Prostate gland (tissue), 2 donors: ENCODE results near the gene NR3C1. TPM values are rescaled to one million over a fixed set of nuclear protein-coding genes. Genes with fewer than 3 reads are reported as not detected.

ENCODE experiments used
- DNase-seq: peaks from one replicate; pipeline ENCODE4 v3.0.0-alpha.2; 2019; ENCODE audit warnings: low spot score
- H3K27ac ChIP-seq, 2 donors: fragments of 200-600 bp; sonication (generic); 2 replicates each; pipeline ENCODE4 v1.5.1; 2017 to 2019
- H3K27me3 ChIP-seq: fragments of 200-600 bp; sonication (generic); replicated peaks from 2 replicates; pipeline ENCODE4 v1.5.1; 2019; ENCODE audit not compliant: insufficient read depth
- H3K36me3 ChIP-seq, 2 donors: fragments of 200-600 bp; sonication (generic); 1 replicate in 1 of 2; 2 replicates in 1 of 2; pipeline versions ENCODE4 v1.5.1 to v1.8.1; 2017 to 2019
- H3K4me1 ChIP-seq: fragments of 200-600 bp; sonication (generic); replicated peaks from 2 replicates; pipeline ENCODE4 v1.5.1; 2019
- H3K4me3 ChIP-seq, 2 donors: fragments of 200-600 bp; sonication (generic); 2 replicates each; pipeline ENCODE4 v1.5.1; 2017 to 2019
- H3K9me3 ChIP-seq: fragments of 200-600 bp; sonication (generic); 2 replicates; pipeline ENCODE4 v1.5.1; 2017
- POLR2A ChIP-seq: fragments of 450-650 bp; IDR thresholded peaks from one replicate; pipeline ENCODE4 v1.6.1; 2016; ENCODE audit warnings: antibody characterized with exemption, mild to moderate bottlenecking
- POLR2AphosphoS5 ChIP-seq: sonication (generic); formaldehyde crosslinking; IDR thresholded peaks from one replicate; pipeline ENCODE4 v1.6.1; 2017; ENCODE audit warnings: antibody characterized with exemption
- WGBS: methylation state at CpG from one replicate; pipeline ENCODE4 v1.1.5; 2018; 5-methylcytosine and 5-hydroxymethylcytosine counted together
- intact Hi-C: fragments of 100-400 bp; cut with DNase I; formaldehyde crosslinking; loops from one replicate; pipeline ENCODE4 v1.14.2; 2022
- total RNA-seq, 2 donors: library from RNA; depleted of rRNA; stranded (reverse); fragments of >200 nt; gene quantifications; one replicate each; pipeline ENCODE4 v1.1.0, GENCODE V29; 2016
- TF ChIP-seq, protein P1 (sequence below), 4 experiments: fragments of 200-600 bp in 2 of 4; fragments of 450-650 bp in 2 of 4; sonication (generic) in 2 of 4; IDR thresholded peaks; 1 replicate in 3 of 4; 2 replicates in 1 of 4; pipeline ENCODE4 v1.5.1; 2016 to 2019; ENCODE audit warnings: antibody characterized with exemption in 4 of 4, mild to moderate bottlenecking in 2 of 4, moderate library complexity in 2 of 4

NR3C1 gene
- total RNA-seq, 2 donors from 2014 or later: 42.4 to 55.5 TPM

DNA sequence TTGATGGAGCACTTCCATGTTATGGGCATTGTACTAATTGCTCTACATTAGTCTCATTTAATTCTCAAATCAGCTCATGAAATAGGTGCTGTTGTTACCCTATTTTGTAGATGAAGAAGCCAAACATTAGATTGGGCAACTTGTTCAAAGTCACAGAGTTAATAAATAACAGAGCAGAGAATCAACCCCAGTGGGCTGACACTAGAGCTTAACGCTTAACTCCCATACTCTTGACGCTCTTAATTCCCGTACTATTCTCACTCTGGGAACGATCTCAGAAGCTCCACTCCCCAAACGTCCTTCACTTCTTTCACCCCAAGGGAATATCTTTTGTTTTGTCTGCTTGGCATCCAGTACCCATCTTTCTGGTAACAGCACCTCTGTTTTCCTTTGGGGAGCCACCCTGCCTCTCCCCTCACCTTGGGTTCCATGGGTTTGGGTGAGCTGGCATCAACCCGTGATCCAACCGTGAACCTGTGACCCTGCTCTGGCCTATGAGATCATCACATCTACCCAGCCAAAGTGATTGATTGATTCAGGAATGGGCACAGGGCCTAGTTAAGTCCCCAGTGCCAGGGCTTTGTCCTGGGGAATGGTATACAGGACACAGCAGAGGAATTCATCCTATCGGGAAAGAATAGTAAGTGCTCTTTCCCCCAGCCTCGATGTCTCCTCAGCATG is 169.2 kb downstream of the NR3C1 start:
- DNase-seq: no peak
- TF ChIP-seq POLR2AphosphoS5: no peak
- TF ChIP-seq, protein P1, sequence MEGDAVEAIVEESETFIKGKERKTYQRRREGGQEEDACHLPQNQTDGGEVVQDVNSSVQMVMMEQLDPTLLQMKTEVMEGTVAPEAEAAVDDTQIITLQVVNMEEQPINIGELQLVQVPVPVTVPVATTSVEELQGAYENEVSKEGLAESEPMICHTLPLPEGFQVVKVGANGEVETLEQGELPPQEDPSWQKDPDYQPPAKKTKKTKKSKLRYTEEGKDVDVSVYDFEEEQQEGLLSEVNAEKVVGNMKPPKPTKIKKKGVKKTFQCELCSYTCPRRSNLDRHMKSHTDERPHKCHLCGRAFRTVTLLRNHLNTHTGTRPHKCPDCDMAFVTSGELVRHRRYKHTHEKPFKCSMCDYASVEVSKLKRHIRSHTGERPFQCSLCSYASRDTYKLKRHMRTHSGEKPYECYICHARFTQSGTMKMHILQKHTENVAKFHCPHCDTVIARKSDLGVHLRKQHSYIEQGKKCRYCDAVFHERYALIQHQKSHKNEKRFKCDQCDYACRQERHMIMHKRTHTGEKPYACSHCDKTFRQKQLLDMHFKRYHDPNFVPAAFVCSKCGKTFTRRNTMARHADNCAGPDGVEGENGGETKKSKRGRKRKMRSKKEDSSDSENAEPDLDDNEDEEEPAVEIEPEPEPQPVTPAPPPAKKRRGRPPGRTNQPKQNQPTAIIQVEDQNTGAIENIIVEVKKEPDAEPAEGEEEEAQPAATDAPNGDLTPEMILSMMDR (IDR thresholded peaks at IDR 0.05): no peak
- no peak for TF ChIP-seq POLR2A
- H3K36me3 ChIP-seq: no peaks in the 10 kb centered on the region
- H3K4me1 ChIP-seq: no peaks in the 10 kb centered on the region
- H3K4me3 ChIP-seq: no peak overlapping the region
- H3K27ac ChIP-seq: no peak overlapping the region
- intact Hi-C loops: no loop called here
- WGBS: 89% methylated on average over 9 of the region's 9 CpGs
- H3K27me3 ChIP-seq: no peaks in the 10 kb centered on the region
- no peaks in the 10 kb centered on the region for H3K9me3 ChIP-seq

DNA sequence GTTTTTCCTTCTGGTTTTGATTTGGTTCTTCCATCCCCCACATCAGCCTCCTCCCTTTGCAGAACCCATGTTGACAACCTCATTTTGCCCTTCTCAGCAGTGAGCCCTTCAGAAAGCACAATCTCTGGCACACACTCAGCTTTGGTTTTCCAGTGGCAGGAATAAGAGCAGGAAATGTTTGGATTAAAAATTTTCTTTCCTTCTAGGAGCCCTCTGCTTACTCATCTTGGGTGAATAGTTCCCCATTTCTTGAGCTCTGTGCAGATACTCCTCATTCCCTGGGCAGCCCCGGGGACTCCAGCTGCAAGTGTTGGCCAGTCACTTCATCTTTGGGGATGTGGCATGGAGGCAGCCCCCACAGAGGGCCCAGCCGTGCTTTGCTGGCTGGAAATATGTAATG is 170.5 kb downstream of the NR3C1 start:
- Histone ChIP-seq H3K4me1 (no peaks in the 10 kb centered on the region), H3K9me3 (no peaks in the 10 kb centered on the region), H3K27me3 (no peaks in the 10 kb centered on the region), H3K27ac (no peak overlapping the region), H3K36me3 (no peaks in the 10 kb centered on the region), H3K4me3 (no peak overlapping the region)
- no peak for DNase-seq
- WGBS: 73% methylated on average over 2 of the region's 2 CpGs
- TF ChIP-seq POLR2AphosphoS5: no peak
- TF ChIP-seq, protein P1 (IDR thresholded peaks at IDR 0.05): no peak
- no peak for TF ChIP-seq POLR2A
- intact Hi-C loops: no loop called here

DNA sequence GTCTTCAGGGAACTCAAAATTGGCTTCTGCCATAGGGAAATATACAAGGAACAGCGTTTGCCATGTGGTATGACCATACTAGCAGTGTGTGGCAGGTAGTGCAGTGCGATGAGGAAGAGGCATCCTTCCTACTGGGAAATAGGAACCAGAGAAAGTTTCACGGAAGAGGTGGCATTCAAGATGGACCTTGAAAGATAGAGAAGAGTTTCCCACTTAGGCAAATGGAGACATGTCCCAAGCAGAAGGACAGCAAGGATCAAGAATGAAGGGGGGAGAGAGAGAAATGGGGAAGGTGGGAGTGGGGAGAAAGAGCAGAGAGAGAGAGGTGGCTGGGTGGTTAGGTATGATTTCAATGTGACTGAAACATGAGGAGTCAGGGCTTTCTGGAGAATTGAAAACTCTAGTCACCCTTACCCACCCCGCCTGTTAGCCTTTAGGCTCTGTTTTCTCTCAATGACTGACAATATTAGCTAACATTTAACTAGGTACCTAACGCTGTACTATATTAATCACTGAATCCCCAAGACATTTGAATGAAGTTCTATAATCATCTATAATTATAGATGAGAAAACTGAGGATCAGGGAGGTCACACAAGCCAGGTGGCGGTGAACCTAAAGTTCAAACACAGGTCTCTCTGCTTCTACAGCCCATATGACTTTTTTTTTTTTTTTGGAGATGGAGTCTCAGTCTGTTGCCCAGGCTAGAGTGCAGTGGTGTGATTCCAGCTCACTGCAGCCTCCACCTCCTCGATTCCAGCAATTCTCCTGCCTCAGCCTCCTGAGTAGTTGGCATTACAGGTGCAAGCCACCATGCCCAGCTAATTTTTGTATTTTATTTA is 171.3 kb downstream of the NR3C1 start:
- Histone ChIP-seq H3K27me3 (no peaks in the 10 kb centered on the region), H3K9me3 (no peaks in the 10 kb centered on the region), H3K4me3 (no peak overlapping the region), H3K27ac (no peak overlapping the region), H3K36me3 (no peaks in the 10 kb centered on the region), H3K4me1 (no peaks in the 10 kb centered on the region)
- TF ChIP-seq, protein P1 (IDR thresholded peaks at IDR 0.05): no peak
- TF ChIP-seq POLR2A (no peak), POLR2AphosphoS5 (no peak)
- WGBS: 96% methylated on average over 7 of the region's 7 CpGs
- intact Hi-C loops: no loop called here
- DNase-seq: no peak

DNA sequence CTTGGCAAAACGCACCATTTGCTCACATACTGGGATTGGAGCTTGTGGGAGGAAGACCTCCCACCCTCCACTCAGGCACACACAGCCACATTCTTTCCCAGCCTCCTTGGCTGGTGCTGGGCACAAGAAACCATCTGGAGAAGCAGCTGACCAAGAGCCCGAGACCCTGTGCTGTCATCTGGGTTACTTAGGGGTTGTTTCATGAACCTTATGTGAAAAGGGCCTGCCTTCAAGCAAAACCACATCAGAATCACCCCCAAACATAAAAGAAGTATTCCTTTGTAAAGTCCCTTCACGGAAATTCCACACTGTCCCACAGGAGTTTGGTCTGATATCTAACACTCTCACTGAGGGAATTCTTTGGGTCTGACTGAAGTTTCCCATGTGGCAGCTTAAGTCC is 172.1 kb downstream of the NR3C1 start:
- no peak for DNase-seq
- H3K4me3 ChIP-seq: no peak overlapping the region
- intact Hi-C loops: no loop called here
- no peaks in the 10 kb centered on the region for H3K27me3 ChIP-seq
- no peaks in the 10 kb centered on the region for H3K9me3 ChIP-seq
- no peak overlapping the region for H3K27ac ChIP-seq
- 60% methylated on average over 3 of the region's 3 CpGs for WGBS
- H3K4me1 ChIP-seq: no peaks in the 10 kb centered on the region
- no peaks in the 10 kb centered on the region for H3K36me3 ChIP-seq
- no peak for TF ChIP-seq POLR2A
- TF ChIP-seq, protein P1 (IDR thresholded peaks at IDR 0.05): no peak
- no peak for TF ChIP-seq POLR2AphosphoS5

DNA sequence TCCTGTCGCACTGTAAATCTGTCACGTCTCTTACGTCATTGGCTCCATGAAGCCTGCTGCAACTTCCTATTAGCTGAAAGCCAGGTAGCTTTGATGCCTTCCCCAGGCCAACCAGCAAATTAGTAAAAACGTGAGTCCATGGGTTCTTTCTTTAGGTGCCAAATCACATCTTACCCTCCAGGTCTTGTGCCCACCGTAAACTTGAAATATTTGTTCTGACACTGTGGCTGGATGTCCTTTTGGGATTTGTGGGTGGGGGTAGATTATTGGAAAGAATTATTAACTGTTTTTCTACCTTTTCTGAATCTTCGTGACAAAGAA is 172.8 kb downstream of the NR3C1 start:
- DNase-seq: no peak
- no peak overlapping the region for H3K4me3 ChIP-seq
- no peaks in the 10 kb centered on the region for H3K9me3 ChIP-seq
- TF ChIP-seq, protein P1 (IDR thresholded peaks at IDR 0.05): no peak
- TF ChIP-seq POLR2AphosphoS5 (no peak), POLR2A (no peak)
- no peak overlapping the region for H3K27ac ChIP-seq
- no peaks in the 10 kb centered on the region for H3K4me1 ChIP-seq
- intact Hi-C loops: no loop called here
- 87% methylated on average over 6 of the region's 6 CpGs for WGBS
- no peaks in the 10 kb centered on the region for H3K36me3 ChIP-seq
- H3K27me3 ChIP-seq: no peaks in the 10 kb centered on the region
